ENCODE data around the gene LYRM9.

DNA sequence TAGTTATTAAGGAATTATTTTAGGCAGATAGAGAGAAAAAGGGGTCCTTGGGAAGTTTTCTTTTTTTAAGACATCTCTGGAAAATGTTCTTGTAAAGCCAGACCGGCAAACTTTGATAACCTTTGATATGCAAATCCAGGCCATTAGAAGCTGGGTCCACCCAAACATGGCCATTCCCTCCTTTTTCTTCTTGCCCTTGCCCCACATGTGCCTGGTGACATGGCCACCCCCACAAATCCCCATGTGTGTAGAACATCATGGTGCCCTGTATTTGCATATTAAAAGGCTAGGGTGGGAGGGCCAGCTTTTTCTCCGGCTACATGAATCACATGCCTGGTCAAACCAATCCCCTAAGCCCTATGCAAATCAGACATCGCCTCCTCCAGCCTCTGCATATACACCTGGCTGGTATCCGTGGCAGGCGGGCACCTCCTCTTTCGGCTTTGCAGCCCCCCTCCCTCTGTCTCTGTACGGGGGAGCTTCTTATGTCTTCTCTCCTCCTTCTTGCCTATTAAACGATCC is 43.9 kb upstream of the LYRM9 start:
- TF ChIP-seq YY1 (IDR thresholded peaks at IDR 0.05; ENCODE audit: insufficient read depth, insufficient read length) (no peak), ZNF274 (IDR thresholded peaks at IDR 0.05; ENCODE audit: low read depth, low read length) (no peak), SUZ12 (IDR thresholded peaks at IDR 0.05; ENCODE audit: extremely low read depth, insufficient read depth, insufficient read length) (no peak)
